Measurements from ENCODE around the gene PARK7.

DNA sequence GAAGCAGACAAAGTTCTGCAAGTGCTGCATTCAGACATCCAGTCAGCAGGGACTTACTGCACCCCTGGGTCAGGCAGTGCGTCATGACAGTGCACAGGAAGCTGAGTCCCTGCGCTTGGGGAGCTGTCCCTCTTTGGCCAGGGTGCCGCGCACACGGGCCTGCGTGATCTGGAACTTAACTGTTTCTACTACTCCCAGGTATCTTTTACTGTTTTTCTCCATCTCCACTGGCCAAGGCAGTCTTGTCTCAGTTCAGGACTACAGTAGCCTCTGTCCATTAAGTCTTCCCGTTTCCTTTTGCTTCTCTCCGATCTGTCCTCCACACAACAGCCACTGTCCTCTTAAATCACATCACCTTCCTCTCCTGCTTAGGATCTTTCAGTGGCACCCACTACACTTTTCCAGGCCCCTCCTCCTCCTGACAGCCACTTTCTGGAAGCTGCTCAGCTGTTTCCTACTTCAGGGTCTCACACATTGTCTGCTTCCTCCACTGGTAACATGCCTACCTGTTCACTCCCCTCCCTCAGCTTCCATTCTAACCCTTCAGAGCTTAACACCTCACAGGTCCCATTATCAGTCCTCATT is 48.7 kb downstream of the PARK7 start:
- TF ChIP-seq, protein P1, sequence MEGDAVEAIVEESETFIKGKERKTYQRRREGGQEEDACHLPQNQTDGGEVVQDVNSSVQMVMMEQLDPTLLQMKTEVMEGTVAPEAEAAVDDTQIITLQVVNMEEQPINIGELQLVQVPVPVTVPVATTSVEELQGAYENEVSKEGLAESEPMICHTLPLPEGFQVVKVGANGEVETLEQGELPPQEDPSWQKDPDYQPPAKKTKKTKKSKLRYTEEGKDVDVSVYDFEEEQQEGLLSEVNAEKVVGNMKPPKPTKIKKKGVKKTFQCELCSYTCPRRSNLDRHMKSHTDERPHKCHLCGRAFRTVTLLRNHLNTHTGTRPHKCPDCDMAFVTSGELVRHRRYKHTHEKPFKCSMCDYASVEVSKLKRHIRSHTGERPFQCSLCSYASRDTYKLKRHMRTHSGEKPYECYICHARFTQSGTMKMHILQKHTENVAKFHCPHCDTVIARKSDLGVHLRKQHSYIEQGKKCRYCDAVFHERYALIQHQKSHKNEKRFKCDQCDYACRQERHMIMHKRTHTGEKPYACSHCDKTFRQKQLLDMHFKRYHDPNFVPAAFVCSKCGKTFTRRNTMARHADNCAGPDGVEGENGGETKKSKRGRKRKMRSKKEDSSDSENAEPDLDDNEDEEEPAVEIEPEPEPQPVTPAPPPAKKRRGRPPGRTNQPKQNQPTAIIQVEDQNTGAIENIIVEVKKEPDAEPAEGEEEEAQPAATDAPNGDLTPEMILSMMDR (IDR thresholded peaks at IDR 0.05): no peak
- no peak for TF ChIP-seq POLR2A (IDR thresholded peaks at IDR 0.05)

All from uterus (tissue), 2 donors.